Heart right ventricle (tissue), 16 donors: ENCODE results near the gene C1R. TPM values are rescaled to one million over a fixed set of nuclear protein-coding genes. Genes with fewer than 3 reads are reported as not detected.

Experiments used
- ATAC-seq, 8 donors: fragments of 200-7000 bp; cut with Tn5 transposase; one replicate each; pipeline ENCODE4 v1.9.1; 2020; ENCODE audit warnings: mild to moderate bottlenecking in 8 of 8, moderate library complexity in 8 of 8, moderate number of reproducible peaks in 1 of 8
- DNase-seq, 2 donors: peaks; one replicate each; pipeline ENCODE4 v3.0.0-alpha.2; 2020
- H3K27ac ChIP-seq, 10 donors: fragments of 200-600 bp; sonication (generic) in 2 of 10; one replicate each; pipeline versions ENCODE4 v1.5.0 to v1.8.0; 2020 to 2022; ENCODE audit warnings: mild to moderate bottlenecking in 3 of 10
- H3K27me3 ChIP-seq, 7 donors: fragments of 200-600 bp; one replicate each; pipeline ENCODE4 v1.8.0; 2021 to 2022; ENCODE audit warnings: mild to moderate bottlenecking in 2 of 7
- H3K36me3 ChIP-seq, 9 donors: fragments of 200-600 bp; sonication (generic) in 1 of 9; one replicate each; pipeline versions ENCODE4 v1.5.0 to v1.8.0; 2020 to 2022; ENCODE audit warnings: mild to moderate bottlenecking in 2 of 9
- H3K4me1 ChIP-seq, 9 donors: fragments of 200-600 bp; sonication (generic) in 1 of 9; one replicate each; pipeline versions ENCODE4 v1.5.0 to v1.8.0; 2020 to 2022; ENCODE audit warnings: mild to moderate bottlenecking in 4 of 9
- H3K4me3 ChIP-seq, 10 donors: fragments of 200-600 bp; sonication (generic) in 2 of 10; one replicate each; pipeline versions ENCODE4 v1.5.0 to v1.8.0; 2020 to 2022; ENCODE audit warnings: mild to moderate bottlenecking in 7 of 10, moderate library complexity in 2 of 10
- H3K9me3 ChIP-seq, 11 donors: fragments of 200-600 bp in 10 of 11; sonication (generic) in 2 of 11; one replicate each; pipeline versions ENCODE4 v1.5.0 to v1.8.0; 2013 to 2022; ENCODE audit warnings: mild to moderate bottlenecking in 2 of 11, control low read depth in 1 of 11, moderate library complexity in 1 of 11
- whole genome bisulfite sequencing, 2 donors: extraction: QIAGEN DNeasy Blood & Tissue Kit; methylation state at CpG; one replicate each; pipeline ENCODE4 v1.1.7; 2013; ENCODE audit warnings: inconsistent platforms in 1 of 2; 5-methylcytosine and 5-hydroxymethylcytosine counted together
- intact Hi-C, 10 donors: fragments of 100-400 bp; cut with DNase I; formaldehyde crosslinking; loops; one replicate each; pipeline versions ENCODE4 v1.11.1 to v1.14.2; 2022
- long read RNA-seq, 3 donors: library from polyadenylated mRNA; unstranded; transcript quantifications; one replicate each; pipeline ENCODE4 v2.0.0, GENCODE V29; 2020 to 2021
- polyA plus RNA-seq, 2 donors: library from polyadenylated mRNA; stranded (reverse); fragments of 200-250 nt; gene quantifications; one replicate each; pipeline ENCODE4 v1.2.3, GENCODE V29; 2013
- total RNA-seq, 10 donors: library from RNA; stranded (reverse); fragmentation: NEBNext Ultra II Directional in 3 of 10; extraction: Animal tissue kit (Norgen Biotek cat#: 25700) in 3 of 10; gene quantifications; one replicate each; pipeline versions ENCODE4 v1.2.1 to v1.2.4, GENCODE V29; 2021 to 2023
- TF ChIP-seq, protein P1 (sequence below), 9 donors: fragments of 200-600 bp; sonication (generic) in 2 of 9; IDR thresholded peaks; one replicate each; pipeline versions ENCODE4 v1.5.0 to v1.8.0; 2021 to 2022; ENCODE audit warnings: antibody characterized with exemption in 9 of 9, mild to moderate bottlenecking in 5 of 9, moderate library complexity in 1 of 9
- donor health status: Arrhythmogenic right ventricular cardiomyopathy.
- donor health status: ischemic (EF 13 %, LVEDD 7.1; RV severe dilation, severe dysfunction).
- donor health status: healthy with polysubstance abuse.
- donor health status: DM: no; HTN: yes; CAD: no.
- donor health status: DM: no; HTN: no; CAD: no.
- donor health status: ischemic (EF 25% LVEDD 6.9; RV normal size, moderate dysfunction).
- donor health status: ischemic (EF 25% LVEDD 5.7; RV mildly dilated, moderate dysfunction).
- donor health status: healthy.
- donor health status: DM: yes; HTN: yes; CAD: no.
- donor health status: Ischemic cardiomyopathy.
- donor health status: ischemic (EF 35%, LVEDD 5.7; RV mildly dilated, moderate dysfunction).
- donor health status: nonischemic (EF 11% LVEDD 7.7; RV severe dilation, severe dysfunction).
- donor health status: DM: yes; HTN: yes; CAD: no.
- donor health status: PGD.
- donor health status: ischemic (EF 29% LVEDD 5.4; RV normal size, mild dysfunction).
- donor health status: nonischemic (EF 23%, LVEDD 6.1; RV moderate dilation, normal function).

C1R gene
- total RNA-seq = 100 to 1,000 TPM in 4 of 10 donors, 10 to 100 TPM in 6; 19.9 to 238 (median 59.0) TPM
- polyA plus RNA-seq = 100 to 1,000 TPM in 1 of 2 donors, 10 to 100 TPM in 1; 73.0 to 209 TPM
- long read RNA-seq, donor 1, transcript C1R-215 (11 exons, 2,508 nt) = major isoform, 116 of 239 reads
- long read RNA-seq, donor 1, partial matches to known transcripts = 76 of 239 reads
- long read RNA-seq, donor 1, other reads (novel, unspliced or antisense) = 44 of 239 reads
- long read RNA-seq, donor 2, transcript C1R-215 (11 exons, 2,508 nt) = major isoform, 97 of 200 reads
- long read RNA-seq, donor 2, partial matches to known transcripts = 61 of 200 reads
- long read RNA-seq, donor 2, other reads (novel, unspliced or antisense) = 42 of 200 reads
- long read RNA-seq, donor 3, transcript C1R-215 (11 exons, 2,508 nt) = major isoform, 234 of 333 reads
- long read RNA-seq, donor 3, partial matches to known transcripts = 87 of 333 reads
- long read RNA-seq, donor 3, other reads (novel, unspliced or antisense) = 7 of 333 reads

DNA sequence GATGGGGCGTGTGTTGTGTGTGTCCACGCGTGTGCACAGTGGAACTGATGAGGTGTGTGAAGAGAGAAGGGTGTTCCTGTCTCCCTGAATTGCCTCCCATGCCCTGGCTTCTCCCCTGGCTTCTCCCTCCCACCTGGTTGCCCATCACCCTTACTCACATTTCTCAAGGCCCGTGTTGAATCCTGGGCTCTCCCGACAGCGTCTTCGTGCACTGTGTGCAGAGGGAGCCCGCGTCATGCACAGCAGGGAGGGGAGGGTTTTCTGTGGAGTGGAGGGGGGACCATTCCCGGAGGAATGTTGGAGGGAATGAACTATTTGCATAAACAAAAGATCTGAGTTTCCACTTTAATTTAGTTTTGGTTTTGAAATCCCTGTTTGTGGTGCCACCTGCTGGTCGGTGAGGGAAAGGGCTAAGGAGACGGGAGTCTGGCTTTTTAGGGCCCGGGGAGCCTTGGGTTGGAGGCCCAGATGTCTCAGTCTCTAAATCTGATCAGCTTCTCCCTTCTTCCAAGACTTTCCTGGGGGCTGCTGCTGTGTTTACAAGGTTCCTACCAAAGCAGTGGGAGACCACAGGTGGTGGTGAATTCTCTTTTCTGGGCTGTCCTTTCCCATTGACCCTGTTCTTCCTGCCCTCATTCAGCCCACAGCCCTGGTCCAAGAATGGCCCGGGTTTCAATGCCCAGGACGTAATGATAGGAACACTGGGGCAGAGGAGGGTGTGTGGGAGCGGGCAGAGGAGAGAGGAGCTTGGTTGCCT lies at the start of gene C1R:
Gene C1R, minus strand, starts transcription at position 217 of the 757 bp plus-strand sequence. Its CDS starts 57 bp downstream, at position 160.
- intact Hi-C loops = loop anchor here in 8 of 10 donors (1.0 to 10.0 kb wide), 9 partner anchors 24 to 170 kb away; partner anchors contain the start of genes C1S (in 8 of the 8), C12orf57 (in 3 of the 8) and RNU7-1 (in 3 of the 8)
- peaks cover 0 to 26% (median 16%) of the 10 kb centered on the region in 9 donors for H3K4me1 ChIP-seq
- TF ChIP-seq, protein P1, sequence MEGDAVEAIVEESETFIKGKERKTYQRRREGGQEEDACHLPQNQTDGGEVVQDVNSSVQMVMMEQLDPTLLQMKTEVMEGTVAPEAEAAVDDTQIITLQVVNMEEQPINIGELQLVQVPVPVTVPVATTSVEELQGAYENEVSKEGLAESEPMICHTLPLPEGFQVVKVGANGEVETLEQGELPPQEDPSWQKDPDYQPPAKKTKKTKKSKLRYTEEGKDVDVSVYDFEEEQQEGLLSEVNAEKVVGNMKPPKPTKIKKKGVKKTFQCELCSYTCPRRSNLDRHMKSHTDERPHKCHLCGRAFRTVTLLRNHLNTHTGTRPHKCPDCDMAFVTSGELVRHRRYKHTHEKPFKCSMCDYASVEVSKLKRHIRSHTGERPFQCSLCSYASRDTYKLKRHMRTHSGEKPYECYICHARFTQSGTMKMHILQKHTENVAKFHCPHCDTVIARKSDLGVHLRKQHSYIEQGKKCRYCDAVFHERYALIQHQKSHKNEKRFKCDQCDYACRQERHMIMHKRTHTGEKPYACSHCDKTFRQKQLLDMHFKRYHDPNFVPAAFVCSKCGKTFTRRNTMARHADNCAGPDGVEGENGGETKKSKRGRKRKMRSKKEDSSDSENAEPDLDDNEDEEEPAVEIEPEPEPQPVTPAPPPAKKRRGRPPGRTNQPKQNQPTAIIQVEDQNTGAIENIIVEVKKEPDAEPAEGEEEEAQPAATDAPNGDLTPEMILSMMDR (IDR thresholded peaks at IDR 0.05) = peak; percentile 83 to 94 (median 91)
- DNase-seq = peak; percentile 66 to 77
- H3K27ac ChIP-seq = peak within 1 kb of the TSS; percentile 46 to 84 (median 79)
- peaks cover 0 to 35% (median 0%) of the 10 kb centered on the region in 9 donors for H3K36me3 ChIP-seq
- 15 to 24% methylated on average over 16 of the region's 16 CpGs for WGBS, 2 donors
- H3K9me3 ChIP-seq = no peaks in the 10 kb centered on the region
- no peaks in the 10 kb centered on the region for H3K27me3 ChIP-seq
- peak; percentile 74 to 88 (median 84) for ATAC-seq
- H3K4me3 ChIP-seq = peak within 1 kb of the TSS; percentile 9 to 67 (median 58)

DNA sequence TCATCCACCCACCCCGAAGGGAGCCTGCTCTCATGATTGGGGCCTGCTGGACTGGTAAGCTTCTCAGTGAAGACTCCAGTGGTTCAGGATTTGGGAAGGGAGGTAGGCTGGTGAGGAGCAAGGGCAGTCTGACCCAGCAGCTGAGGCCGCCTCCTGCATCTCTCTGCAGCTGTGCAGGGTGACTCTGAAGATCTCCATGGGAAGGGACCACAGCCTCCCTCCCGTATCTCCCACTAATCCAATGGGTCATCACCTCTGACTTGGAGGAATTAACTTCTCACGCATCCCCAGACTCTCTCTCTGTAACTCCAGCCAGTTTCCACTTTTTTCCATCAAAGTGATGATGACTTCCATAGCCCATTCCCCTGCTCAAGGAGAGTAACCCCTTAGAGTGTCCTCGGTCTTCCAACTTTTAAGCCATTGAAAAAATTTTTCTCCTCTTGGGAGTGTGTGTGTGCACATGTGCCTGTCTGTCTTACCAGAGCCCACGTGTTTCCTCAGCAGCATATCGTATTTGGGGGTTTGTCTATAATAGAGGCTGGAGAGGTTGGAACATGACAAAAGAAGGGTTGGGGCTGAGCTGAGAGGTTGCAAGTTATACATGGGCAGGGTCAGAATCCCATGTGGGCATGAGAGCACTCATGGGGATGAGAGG lies 49.2 kb upstream of the C1R start:
- WGBS, 2 donors = 87% methylated on average over 7 of the region's 7 CpGs
- TF ChIP-seq, protein P1 (IDR thresholded peaks at IDR 0.05) = no peak
- intact Hi-C loops = loop anchor here in 2 of 10 donors (5.0 to 10.0 kb wide), 2 partner anchors 46 to 493 kb away; partner anchors contain the start of gene PEX5 (in 1 of the 2)
- no peak for DNase-seq
- H3K27ac ChIP-seq = no peak overlapping the region
- peaks cover 0 to 4% (median 0%) of the 10 kb centered on the region in 11 donors for H3K9me3 ChIP-seq
- peaks cover 0 to 8% (median 0%) of the 10 kb centered on the region in 9 donors for H3K4me1 ChIP-seq
- ATAC-seq = no peak
- no peaks in the 10 kb centered on the region for H3K27me3 ChIP-seq
- no peak overlapping the region for H3K4me3 ChIP-seq
- peaks cover 0 to 68% (median 0%) of the 10 kb centered on the region in 9 donors for H3K36me3 ChIP-seq

DNA sequence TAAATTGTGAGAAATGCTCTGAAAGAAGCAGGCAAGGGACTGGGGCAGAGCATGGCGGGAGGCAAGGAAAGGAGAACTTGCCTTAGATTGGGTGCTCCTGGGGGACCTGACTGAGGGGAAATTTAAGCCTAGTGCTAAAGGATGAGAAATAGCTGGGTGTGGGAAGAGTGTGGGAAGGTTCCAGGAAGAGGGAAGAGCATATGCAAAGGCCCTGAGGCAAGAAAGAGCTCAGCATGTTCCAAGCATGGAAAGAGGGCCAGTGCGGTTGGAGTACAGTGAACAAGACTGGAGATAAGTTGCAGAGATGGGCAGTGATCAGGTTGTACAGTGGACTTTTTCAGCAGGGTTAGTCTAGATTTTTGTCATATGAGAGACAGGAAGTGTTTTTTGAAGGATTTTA lies 47.0 kb upstream of the C1R start:
- intact Hi-C loops = no loop called here
- Histone ChIP-seq H3K9me3 (peaks cover 0 to 4% (median 0%) of the 10 kb centered on the region in 11 donors), H3K36me3 (peaks cover 0 to 73% (median 0%) of the 10 kb centered on the region in 9 donors), H3K27ac (no peak overlapping the region), H3K4me1 (peaks cover 0 to under 1% (median 0%) of the 10 kb centered on the region in 9 donors), H3K4me3 (no peak overlapping the region), H3K27me3 (no peaks in the 10 kb centered on the region)
- WGBS, 2 donors = 81 to 95% methylated on average over 2 of the region's 2 CpGs
- ATAC-seq (no peak), DNase-seq (no peak)
- TF ChIP-seq, protein P1 (IDR thresholded peaks at IDR 0.05) = no peak
